ENCODE data around the gene PKDCC.

The PKDCC gene

GRCh38 chr2:42092084-42092996 is 44.5 kb downstream of the PKDCC start:
- no peak for ATAC-seq

DNA sequence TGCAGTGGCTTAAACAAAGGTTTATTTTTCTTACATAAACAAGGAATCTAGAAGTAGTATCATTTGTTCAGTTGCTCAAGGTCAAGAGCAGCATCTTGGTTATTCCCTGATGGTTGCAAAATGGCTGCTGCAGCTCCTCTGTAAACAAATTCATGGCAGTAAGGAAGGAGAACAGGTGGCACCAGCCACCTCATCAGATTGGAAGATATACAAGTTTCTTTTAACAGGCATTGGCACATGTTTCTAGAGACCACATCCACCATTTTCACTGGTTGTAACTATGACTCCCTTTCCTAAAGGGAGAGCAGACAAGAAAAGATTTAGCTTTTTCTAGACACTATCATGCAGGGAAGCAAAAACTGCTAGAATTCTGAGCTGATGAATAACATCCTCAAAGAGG is 46.3 kb downstream of the PKDCC start:
- no peak for ATAC-seq

DNA sequence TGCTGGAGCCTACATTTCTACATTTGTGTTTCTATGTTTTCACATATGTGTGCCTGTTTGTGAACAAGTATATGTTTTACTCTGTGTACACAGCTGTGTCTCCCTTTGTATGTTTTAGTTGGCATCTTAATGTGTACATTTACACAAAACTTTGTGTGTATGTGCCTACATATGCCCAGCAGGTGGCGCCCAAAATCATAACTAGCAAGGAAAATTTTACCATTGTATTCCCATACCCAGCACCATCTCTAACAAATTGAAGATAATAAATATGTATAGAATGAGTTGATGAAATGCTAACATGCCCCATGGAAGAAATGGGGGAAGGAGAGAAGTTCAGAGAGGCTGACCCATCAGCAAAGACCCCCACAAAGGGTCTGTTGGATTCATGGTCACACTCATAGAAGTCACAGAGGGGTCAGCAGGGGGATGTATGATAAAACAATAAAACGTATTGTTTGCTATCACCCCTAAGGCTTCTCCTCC is 48.1 kb downstream of the PKDCC start:
- ATAC-seq, result peak; percentile 48 to 49

DNA sequence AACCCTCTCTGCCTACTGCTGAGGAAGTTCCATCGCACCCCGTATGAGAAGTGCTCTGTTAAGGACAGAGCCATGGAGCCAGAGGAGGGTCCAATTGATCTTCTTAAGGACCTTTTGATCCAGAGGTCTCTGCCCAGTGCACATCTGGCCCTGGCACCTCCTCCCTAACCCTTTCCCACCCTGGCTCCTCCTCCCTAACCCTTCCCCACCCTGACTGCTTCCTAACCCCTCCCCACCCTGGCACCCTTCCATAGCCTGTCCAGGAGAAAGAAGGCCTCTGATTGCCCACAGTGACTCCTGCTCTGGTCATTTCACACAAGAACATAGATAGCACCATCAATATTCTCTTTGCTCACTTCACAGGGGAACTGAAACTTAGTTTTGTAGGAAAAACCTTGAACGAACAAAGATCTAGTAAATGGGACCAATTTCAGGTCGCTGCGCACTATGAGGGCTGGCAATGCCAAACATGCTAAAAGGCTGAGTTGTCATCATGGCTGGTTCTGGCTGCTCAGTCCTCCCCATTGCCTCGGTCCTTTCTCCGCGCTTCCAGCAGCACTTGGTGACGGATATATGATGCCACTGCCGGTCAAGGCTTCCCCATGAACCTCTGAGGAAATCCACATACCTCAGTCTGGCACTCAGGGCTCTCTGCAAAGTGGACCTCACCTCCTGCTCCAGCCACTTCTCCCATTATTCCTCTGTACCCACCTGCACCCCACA is 49.2 kb downstream of the PKDCC start:
- ATAC-seq, result no peak

GRCh38 chr2:42098571-42099437 is 51.0 kb downstream of the PKDCC start:
- no peak for ATAC-seq

GRCh38 chr2:42099438-42100173 is 51.8 kb downstream of the PKDCC start:
- ATAC-seq, result no peak

- ATAC-seq, result no peak
Measured at GRCh38 chr2:42100683-42101205, 52.9 kb downstream of the PKDCC start.

GRCh38 chr2:42101206-42102023 is 53.6 kb downstream of the PKDCC start:
- ATAC-seq, result peak in 1 of 2 donors; percentile 5

DNA sequence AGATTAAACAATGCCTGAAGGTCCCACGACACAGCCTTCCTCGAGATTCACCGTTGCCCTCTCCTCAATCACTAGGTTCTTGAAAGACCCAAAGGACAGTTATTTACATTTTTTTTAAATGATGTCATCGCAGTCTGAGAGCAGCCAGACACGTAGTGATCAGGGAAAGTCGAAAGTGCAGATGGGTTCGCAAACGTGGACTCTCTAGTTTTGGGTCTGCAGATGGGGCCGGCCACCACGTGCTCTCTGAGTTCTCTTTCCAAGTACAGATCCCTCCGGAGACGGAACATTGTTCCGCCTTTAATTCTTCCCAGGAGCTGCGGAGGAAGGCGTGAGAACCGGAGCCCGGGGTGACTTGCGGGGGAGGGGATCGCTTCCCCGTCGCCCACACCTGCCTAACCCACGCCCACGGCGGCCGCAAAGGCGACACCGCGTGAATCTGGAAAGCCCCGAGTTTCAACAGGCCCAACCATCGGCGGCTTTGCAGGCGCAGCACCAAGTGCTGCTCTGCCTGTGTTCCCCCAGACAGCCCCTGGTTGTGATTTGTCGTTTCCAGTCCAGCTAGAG is 54.3 kb downstream of the PKDCC start:
- peak; percentile 75 to 82 for ATAC-seq

GRCh38 chr2:42102591-42103450 is 55.0 kb downstream of the PKDCC start:
- peak in 1 of 2 donors; percentile 6 for ATAC-seq

- ATAC-seq, result no peak
Measured at GRCh38 chr2:42103829-42104228, 56.0 kb downstream of the PKDCC start.

- no peak for ATAC-seq
Measured at GRCh38 chr2:42104621-42105020, 56.8 kb downstream of the PKDCC start.

DNA sequence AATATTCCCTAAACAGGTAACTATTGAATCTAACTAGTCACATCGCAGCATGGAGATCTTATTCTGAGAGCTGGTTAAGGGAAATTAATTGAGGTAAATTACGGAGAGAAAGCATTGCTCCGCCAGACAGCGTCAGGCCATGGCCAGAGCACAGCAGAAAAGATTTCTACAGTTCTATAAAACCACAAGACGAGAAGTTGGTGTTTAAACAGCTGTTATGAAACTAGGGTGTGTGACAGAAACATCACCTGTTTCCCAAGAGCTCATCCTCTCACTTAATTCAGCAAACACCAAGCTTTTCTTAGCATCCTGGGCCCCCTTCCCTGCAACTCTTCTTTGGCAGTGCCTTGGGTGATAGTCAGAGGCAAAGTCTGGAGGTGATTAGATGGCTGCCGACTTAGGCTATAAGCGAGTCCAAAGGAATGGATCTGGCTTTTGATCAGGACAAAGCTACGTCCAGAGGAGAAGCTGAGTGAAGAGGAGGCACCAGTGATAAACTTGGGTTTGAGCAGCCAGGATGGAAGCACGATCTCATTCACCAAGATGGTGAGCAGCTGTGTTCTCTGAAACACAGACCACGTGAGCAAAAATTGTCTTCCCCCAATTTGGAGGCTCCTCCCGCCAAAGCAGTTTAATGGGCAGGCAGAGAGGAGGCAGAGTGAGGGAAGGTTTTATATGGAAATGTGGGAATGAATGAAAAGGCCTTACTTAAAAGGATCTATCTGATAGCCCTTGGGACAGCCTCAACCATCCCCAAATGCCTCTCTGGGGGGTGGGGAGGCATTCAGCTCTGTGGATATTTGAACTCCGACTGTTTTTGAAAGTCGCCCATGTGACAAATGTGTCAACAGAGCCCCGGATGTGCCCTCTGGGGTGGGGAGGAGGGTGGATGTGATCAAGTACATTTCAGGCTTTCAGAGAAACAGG is 57.8 kb downstream of the PKDCC start:
- peak; percentile 23 to 41 for ATAC-seq

- ATAC-seq, result no peak
Measured at GRCh38 chr2:42106257-42106816, 58.5 kb downstream of the PKDCC start.

DNA sequence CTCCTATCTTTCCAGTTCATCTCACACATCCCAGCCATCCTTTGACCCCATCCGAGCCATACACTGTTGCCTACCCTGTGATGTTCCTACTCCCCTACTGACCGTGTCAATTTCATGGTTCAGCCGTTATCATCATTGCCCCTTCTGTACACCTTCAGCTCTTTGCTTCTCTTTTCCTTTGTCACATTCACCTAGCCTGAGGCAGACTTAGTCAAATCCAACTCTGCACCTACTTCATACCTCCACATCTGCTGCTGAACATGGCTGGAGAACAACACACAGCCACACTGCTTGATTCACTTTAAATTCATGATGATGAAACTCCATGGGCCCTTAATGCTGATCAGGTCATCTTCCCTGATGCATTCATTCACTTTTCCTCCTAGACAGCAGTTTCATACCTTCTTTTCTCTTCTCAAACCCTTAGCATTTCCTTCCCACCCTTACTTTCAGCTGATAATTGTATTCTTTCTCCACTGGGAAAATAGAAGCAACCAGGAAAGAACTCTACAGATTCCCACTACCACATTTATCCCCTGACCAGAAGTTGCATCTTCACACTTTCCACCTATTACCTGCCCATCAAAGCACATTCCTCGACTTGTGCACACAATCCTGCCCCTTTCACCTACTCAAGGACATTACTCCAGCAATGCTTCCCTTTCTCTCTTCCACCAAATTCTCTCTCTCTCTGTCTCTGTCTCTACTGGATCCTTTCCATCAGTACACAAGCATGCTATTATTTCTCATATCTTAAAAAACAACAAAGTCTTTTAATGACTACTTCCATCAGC is 59.6 kb downstream of the PKDCC start:
- ATAC-seq, result no peak

Data from activated CD4-positive, CD25-positive, alpha-beta regulatory T cell treated with anti-CD3 and anti-CD28 coated beads, Interleukin-2, amount 50 U/mL, for 24 hours (primary cell).